Esophagus squamous epithelium (tissue), 5 donors: ENCODE results near the gene CORO7. TPM values are rescaled to one million over a fixed set of nuclear protein-coding genes. Genes with fewer than 3 reads are reported as not detected.

Source experiments
- DNase-seq: peaks from one replicate; lab custom pipeline; 2025; lab: John Stamatoyannopoulos, UW
- H3K27ac ChIP-seq, 4 donors: fragments of 200-600 bp; sonication (generic); one replicate each; pipeline ENCODE4 v1.5.1; 2016 to 2019; ENCODE audit warnings: mild to moderate bottlenecking in 1 of 4
- H3K27me3 ChIP-seq, 4 donors: fragments of 200-600 bp; sonication (generic); 1 replicate in 3 of 4; 2 replicates in 1 of 4; pipeline versions ENCODE4 v1.5.1 to v1.6.0; 2017 to 2021; ENCODE audit warnings: antibody characterized with exemption in 1 of 4
- H3K36me3 ChIP-seq, 3 donors: fragments of 200-600 bp; sonication (generic); one replicate each; pipeline ENCODE4 v1.5.1; 2016 to 2019
- H3K4me1 ChIP-seq, 3 donors: fragments of 200-600 bp; sonication (generic); one replicate each; pipeline ENCODE4 v1.5.1; 2017 to 2019
- H3K4me3 ChIP-seq, 4 donors: fragments of 200-600 bp; sonication (generic); 1 replicate in 3 of 4; 2 replicates in 1 of 4; pipeline ENCODE4 v1.5.1; 2016 to 2019; ENCODE audit warnings: mild to moderate bottlenecking in 2 of 4, moderate library complexity in 1 of 4
- H3K9me3 ChIP-seq, 3 donors: fragments of 200-600 bp; sonication (generic); one replicate each; pipeline ENCODE4 v1.5.1; 2016 to 2019
- CTCF ChIP-seq, 6 experiments: fragments of 450-650 bp in 4 of 6; fragments of 200-600 bp in 2 of 6; sonication (generic) in 2 of 6; IDR thresholded peaks; one replicate each; pipeline ENCODE4 v1.5.1; 2016 to 2019; ENCODE audit warnings: antibody characterized with exemption in 6 of 6, mild to moderate bottlenecking in 4 of 6, moderate library complexity in 4 of 6
- POLR2A ChIP-seq, 4 donors: fragments of 450-650 bp; IDR thresholded peaks; one replicate each; pipeline ENCODE4 v1.6.1; 2017; ENCODE audit warnings: antibody characterized with exemption in 4 of 4, mild to moderate bottlenecking in 4 of 4, moderate library complexity in 3 of 4
- WGBS, 2 donors: methylation state at CpG; one replicate each; pipeline ENCODE4 v1.1.5; 2018; 5-methylcytosine and 5-hydroxymethylcytosine counted together
- intact Hi-C: fragments of 100-400 bp; cut with DNase I; formaldehyde crosslinking; loops from one replicate; pipeline ENCODE4 v1.15.0; 2022
- total RNA-seq, 4 donors: library from RNA; depleted of rRNA; stranded (reverse); fragments of >200 nt; gene quantifications; one replicate each; pipeline ENCODE4 v1.1.0, GENCODE V29; 2016
- donor health status: DM: yes; HTN: yes; CAD: no.

CORO7 gene
- total RNA-seq, 4 donors from 2014 or later: 15.8 to 25.9 (median 17.8) TPM

DNA sequence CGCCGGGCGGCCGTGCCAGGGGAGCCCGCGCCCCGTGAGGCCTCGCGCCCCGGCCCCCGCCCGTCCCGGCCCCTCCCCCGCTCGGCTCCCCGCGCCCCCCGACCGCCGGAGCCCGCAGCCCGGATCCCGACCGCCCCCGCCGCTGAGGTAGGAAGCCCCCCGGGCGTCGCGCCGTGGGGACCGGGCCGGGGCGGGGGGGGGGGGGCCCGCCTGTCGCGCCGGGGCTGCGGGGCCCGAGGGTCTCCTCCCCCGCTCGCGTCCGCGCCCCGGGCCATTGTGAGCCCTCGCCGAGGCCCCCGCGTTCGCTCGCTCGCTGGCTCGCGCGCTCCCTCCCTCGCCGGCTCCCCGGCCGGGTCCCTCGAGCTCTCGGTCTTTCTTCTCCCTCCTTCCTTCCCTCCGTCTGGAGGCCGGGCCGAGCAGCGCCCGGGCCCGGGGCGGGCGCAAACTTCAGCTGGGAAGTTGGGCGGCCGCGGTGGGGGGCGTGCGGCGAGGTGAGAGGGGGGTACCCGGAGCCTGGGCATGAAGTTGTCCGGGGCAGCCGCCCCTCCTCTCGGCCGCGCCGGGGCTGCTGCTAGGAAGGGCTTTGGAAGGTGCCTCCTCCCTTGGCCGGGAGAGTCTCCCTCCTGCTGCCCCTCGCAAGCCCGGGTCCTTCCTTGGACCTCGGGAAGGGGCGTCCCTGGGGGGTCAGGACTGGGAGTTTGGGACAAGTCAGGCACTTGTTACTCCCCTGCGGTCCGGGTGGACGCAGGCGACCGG, 100.1 kb downstream of the CORO7 start:
- DNase-seq: no peak
- WGBS, 2 donors: 7% methylated on average over 3 of the region's 93 CpGs; no CpG with 5 or more reads in 1 of the 2 donors
- Histone ChIP-seq H3K9me3 (no peaks in the 10 kb centered on the region), H3K4me1 (peaks cover 50 to 76% (median 55%) of the 10 kb centered on the region in 3 donors), H3K4me3 (peak overlapping the region; percentile 47 to 89 (median 60)), H3K27me3 (peaks cover 0 to 61% (median 2%) of the 10 kb centered on the region in 4 donors), H3K27ac (peak overlapping the region; percentile 71 to 98 (median 80)), H3K36me3 (no peaks in the 10 kb centered on the region)
- no peak for TF ChIP-seq CTCF (IDR thresholded peaks at IDR 0.05)
- TF ChIP-seq POLR2A (IDR thresholded peaks at IDR 0.05): no peak
- intact Hi-C loops: no loop called here

DNA sequence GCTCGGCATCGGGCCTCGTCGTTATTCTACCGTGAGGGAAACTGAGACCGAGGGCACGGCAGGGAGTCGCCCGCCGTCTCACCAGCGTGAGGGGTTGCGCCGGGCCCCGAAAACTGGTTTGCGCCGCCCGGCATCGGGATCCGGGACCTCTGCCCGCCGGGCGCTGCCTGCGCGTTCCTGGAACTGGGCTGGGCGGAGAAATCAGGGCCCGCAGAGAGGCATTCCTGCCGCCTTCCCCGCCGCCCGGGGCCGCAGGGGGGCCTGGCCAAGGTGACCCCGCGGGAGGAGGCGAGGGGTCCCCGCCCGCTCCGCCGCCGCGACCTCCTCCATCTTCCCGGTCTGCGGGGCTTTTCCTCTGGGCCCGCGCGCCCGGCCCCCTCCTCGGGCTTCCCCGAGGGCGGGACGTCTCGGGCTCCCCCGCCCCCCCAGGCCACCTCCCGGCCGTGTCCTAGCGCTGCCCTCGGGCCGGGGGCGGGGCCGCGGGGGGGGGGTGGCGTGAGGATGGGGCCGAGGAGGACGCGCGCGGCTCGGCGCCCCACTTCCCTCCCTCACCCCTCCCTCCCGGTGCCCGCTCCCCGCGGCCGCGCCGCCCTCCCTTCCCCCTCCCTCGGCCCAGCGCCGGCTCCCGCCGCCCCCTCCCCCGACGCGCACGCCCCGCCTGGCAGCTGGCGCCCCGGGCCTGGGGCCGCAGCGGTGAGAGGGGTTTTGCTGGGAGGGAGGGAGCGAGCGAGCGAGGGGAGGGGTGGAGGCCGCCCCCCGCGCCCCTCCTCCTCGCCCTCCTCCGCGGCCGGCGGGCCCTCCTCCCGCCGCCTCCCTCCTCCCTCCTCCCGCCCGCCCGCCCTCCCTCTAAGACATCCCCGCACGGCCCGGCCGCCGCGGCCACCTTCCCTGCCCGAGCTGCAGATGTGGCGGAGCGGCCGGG, 100.9 kb downstream of the CORO7 start, which contains the start of gene GLIS2:
Gene GLIS2 (plus strand): TSS at position 882 of the 922 bp plus-strand sequence. CDS start 16,214 bp downstream, outside the sequence.
- no peaks in the 10 kb centered on the region for H3K9me3 ChIP-seq
- peak within 1 kb of the TSS; percentile 47 to 89 (median 60) for H3K4me3 ChIP-seq
- no peak for DNase-seq
- intact Hi-C loops: no loop called here
- H3K27ac ChIP-seq: peak within 1 kb of the TSS; percentile 75 to 98 (median 82)
- H3K36me3 ChIP-seq: no peaks in the 10 kb centered on the region
- H3K27me3 ChIP-seq: peaks cover 0 to 61% (median 2%) of the 10 kb centered on the region in 4 donors
- WGBS, 2 donors: no CpG with 5 or more reads among the region's 115 CpGs
- H3K4me1 ChIP-seq: peaks cover 43 to 68% (median 49%) of the 10 kb centered on the region in 3 donors
- peak in 1 of 4 donors; percentile 43 for TF ChIP-seq POLR2A (IDR thresholded peaks at IDR 0.05)
- TF ChIP-seq CTCF (IDR thresholded peaks at IDR 0.05): no peak

DNA sequence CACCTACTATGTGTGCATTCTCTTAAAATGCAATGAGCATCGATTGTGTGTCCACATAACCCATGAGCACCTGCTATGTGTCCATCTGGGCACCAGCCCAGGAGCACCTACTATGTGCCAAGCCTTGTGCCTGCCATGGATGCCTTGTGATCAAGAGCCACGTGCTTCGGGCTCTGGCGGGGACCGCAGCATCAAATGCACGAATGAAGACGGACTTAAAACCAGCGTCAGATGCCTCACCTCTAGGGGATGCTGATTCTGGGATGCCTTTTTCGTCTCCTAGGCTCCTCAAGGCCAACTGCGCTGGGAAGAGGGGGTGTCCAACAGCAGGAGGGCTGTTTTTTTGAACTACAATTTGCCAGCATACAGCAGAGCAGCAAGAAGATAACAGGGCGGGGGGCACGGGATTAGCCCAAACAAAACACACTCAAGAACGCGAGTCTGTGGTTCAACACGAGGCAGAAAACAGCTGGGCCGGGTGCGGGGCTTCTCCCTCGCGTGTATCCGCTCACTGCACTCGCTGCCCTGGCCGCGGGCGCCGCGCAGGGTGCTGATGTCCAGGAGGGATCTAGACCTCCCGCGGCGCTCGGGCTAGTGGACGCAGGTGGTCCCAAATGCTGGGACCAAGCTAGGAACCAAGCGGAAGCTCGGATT, 101.7 kb downstream of the CORO7 start:
- Histone ChIP-seq H3K36me3 (no peaks in the 10 kb centered on the region), H3K27ac (peak overlapping the region; percentile 75 to 98 (median 82)), H3K4me3 (peak overlapping the region; percentile 47 to 89 (median 60)), H3K9me3 (no peaks in the 10 kb centered on the region), H3K27me3 (peaks cover 0 to 53% (median 2%) of the 10 kb centered on the region in 4 donors), H3K4me1 (peaks cover 38 to 68% (median 41%) of the 10 kb centered on the region in 3 donors)
- intact Hi-C loops: no loop called here
- TF ChIP-seq CTCF (IDR thresholded peaks at IDR 0.05) (peak in 1 of 6 experiments; percentile 13), POLR2A (IDR thresholded peaks at IDR 0.05) (no peak)
- DNase-seq: no peak
- WGBS, 2 donors: 5 to 8% methylated on average over 7 to 11 of the region's 33 CpGs

GRCh38 chr16:4313563-4314531, 102.5 kb downstream of the CORO7 start:
- Histone ChIP-seq H3K4me1 (peaks cover 34 to 68% (median 34%) of the 10 kb centered on the region in 3 donors), H3K27me3 (peaks cover 0 to 45% (median 2%) of the 10 kb centered on the region in 4 donors), H3K4me3 (peak overlapping the region in 1 of 4 donors; percentile 28), H3K27ac (peak overlapping the region in 2 of 4 donors; percentile 86 to 98), H3K36me3 (no peaks in the 10 kb centered on the region), H3K9me3 (no peaks in the 10 kb centered on the region)
- intact Hi-C loops: no loop called here
- DNase-seq: no peak
- WGBS, 2 donors: 20 to 24% methylated on average over 13 to 18 of the region's 43 CpGs
- TF ChIP-seq POLR2A (IDR thresholded peaks at IDR 0.05) (no peak), CTCF (IDR thresholded peaks at IDR 0.05) (peak in 5 of 6 experiments; percentile 43 to 56 (median 53))
